HepG2 (cell line): ENCODE measurements around the gene TEX19. TPM values are rescaled to one million over a fixed set of nuclear protein-coding genes. Genes with fewer than 3 reads are reported as not detected.

ENCODE experiments used
- ATM ChIP-seq: fragments of 450-650 bp; IDR thresholded peaks from 2 replicates; pipeline ENCODE4 v1.7.1; 2017; ENCODE audit warnings: mild to moderate bottlenecking, borderline replicate concordance
- CREB1 ChIP-seq, 2 experiments: fragments of 450-650 bp in 1 of 2; IDR thresholded peaks; 2 replicates each; pipeline ENCODE4 v1.6.1; 2016 to 2017; ENCODE audit warnings: control low read depth in 1 of 2, mild to moderate bottlenecking in 1 of 2, missing compliant biosample characterization in 1 of 2, missing genetic modification characterization in 1 of 2
- EP300 ChIP-seq, 3 experiments: sonication (generic) in 1 of 3; formaldehyde crosslinking in 1 of 3; IDR thresholded peaks; 2 replicates each; pipeline versions ENCODE4 v1.5.1 to v1.6.1; 2011 to 2020; ENCODE audit warnings: low read depth in 2 of 3, low read length in 2 of 3, borderline replicate concordance in 1 of 3, improper control_type of control experiment in 1 of 3, mild to moderate bottlenecking in 1 of 3, missing genetic modification reagents in 1 of 3, moderate library complexity in 1 of 3
- ISX ChIP-seq: sonication (generic); formaldehyde crosslinking; conservative IDR thresholded peaks from 2 replicates; pipeline ENCODE4 v1.5.0; 2020; ENCODE audit warnings: missing genetic modification reagents
- MIER3 ChIP-seq: IDR thresholded peaks from 2 replicates; pipeline ENCODE4 v1.6.1; 2016; ENCODE audit warnings: missing compliant biosample characterization, borderline replicate concordance
- PHF21A ChIP-seq: sonication (generic); formaldehyde crosslinking; IDR thresholded peaks from 2 replicates; pipeline ENCODE4 v1.5.0; 2020; ENCODE audit warnings: mild to moderate bottlenecking, missing genetic modification reagents
- SMAD3 ChIP-seq: sonication (generic); formaldehyde crosslinking; IDR thresholded peaks from 2 replicates; pipeline ENCODE4 v1.4.0; 2020; ENCODE audit warnings: missing genetic modification reagents
- TEAD3 ChIP-seq: optimal IDR thresholded peaks from 2 replicates; pipeline ENCODE3; 2016; ENCODE audit warnings: borderline replicate concordance
- ZFX ChIP-seq: sonication (generic); formaldehyde crosslinking; IDR thresholded peaks from 2 replicates; pipeline ENCODE4 v1.4.0; 2020; ENCODE audit warnings: mild to moderate bottlenecking, low read depth, missing genetic modification reagents, moderate library complexity
- ZNF121 ChIP-seq: sonication (generic); formaldehyde crosslinking; IDR thresholded peaks from 2 replicates; pipeline ENCODE4 v1.5.0; 2020; ENCODE audit warnings: mild to moderate bottlenecking, missing genetic modification reagents
- ZNF260 ChIP-seq: sonication (generic); formaldehyde crosslinking; IDR thresholded peaks from 2 replicates; pipeline ENCODE4 v1.4.0; 2020; ENCODE audit warnings: missing genetic modification reagents, low read depth, mild to moderate bottlenecking, borderline replicate concordance
- ZNF343 ChIP-seq: sonication (generic); formaldehyde crosslinking; IDR thresholded peaks from 2 replicates; pipeline ENCODE4 v1.4.0; 2020; ENCODE audit warnings: mild to moderate bottlenecking, missing genetic modification reagents
- ZNF432 ChIP-seq: sonication (generic); formaldehyde crosslinking; IDR thresholded peaks from 2 replicates; pipeline ENCODE4 v1.5.0; 2020; ENCODE audit warnings: missing genetic modification reagents, mild to moderate bottlenecking, borderline replicate concordance
- ZNF530 ChIP-seq: sonication (generic); formaldehyde crosslinking; IDR thresholded peaks from 2 replicates; pipeline ENCODE4 v1.5.0; 2020; ENCODE audit warnings: low read depth, mild to moderate bottlenecking, missing genetic modification reagents
- ZNF629 ChIP-seq: sonication (generic); formaldehyde crosslinking; conservative IDR thresholded peaks from 2 replicates; pipeline ENCODE4 v1.5.0; 2020; ENCODE audit warnings: missing genetic modification reagents
- polyA plus RNA-seq, 8 experiments: library from polyadenylated mRNA; depleted of rRNA in 3 of 8; stranded (reverse) in 7 of 8; unstranded in 1 of 8; fragments of >200 nt; fragmentation: Illumina TruSeq in 4 of 8; extraction: Trizol in 4 of 8; gene quantifications; 2 replicates each; pipeline versions ENCODE4 v1.2.1 to v1.2.3, GENCODE V29; 2011 to 2016; ENCODE audit warnings: low read depth in 4 of 8, missing spikeins in 1 of 8, mixed read lengths in 1 of 8; ENCODE audit not compliant: insufficient read depth in 1 of 8
- total RNA-seq, 5 experiments: library from RNA; depleted of rRNA; stranded (reverse); fragments of >200 nt; fragmentation: Illumina TruSeq; extraction: Trizol; gene quantifications; 2 replicates each; pipeline ENCODE4 v1.2.3, GENCODE V29; 2016; ENCODE audit warnings: low read depth in 1 of 5
- TF ChIP-seq, protein P1 (sequence below): IDR thresholded peaks from 2 replicates; pipeline ENCODE4 v1.6.1; 2016; ENCODE audit warnings: low read depth, missing genetic modification reagents, missing compliant biosample characterization
- TF ChIP-seq, protein P2 (sequence below): sonication (generic); formaldehyde crosslinking; IDR thresholded peaks from 2 replicates; pipeline ENCODE4 v1.8.1; 2023; ENCODE audit warnings: mild to moderate bottlenecking, missing genetic modification reagents, borderline replicate concordance
- TF ChIP-seq, protein P3 (sequence below): sonication (generic); formaldehyde crosslinking; IDR thresholded peaks from 2 replicates; pipeline ENCODE4 v1.8.0; 2022; ENCODE audit warnings: missing genetic modification reagents, mild to moderate bottlenecking, borderline replicate concordance
- TF ChIP-seq, protein P4 (sequence below): IDR thresholded peaks from 2 replicates; pipeline ENCODE4 v1.6.1; 2018; ENCODE audit warnings: missing genetic modification reagents, mild to moderate bottlenecking, missing compliant biosample characterization
- TF ChIP-seq, protein P5 (sequence below): IDR thresholded peaks from 2 replicates; pipeline ENCODE4 v1.6.1; 2012; ENCODE audit warnings: inconsistent platforms

The TEX19 gene
- total and polyA plus RNA-seq, 2 of the 13 experiments (the other 11 are each of a cell fraction or from before 2014, with no cell fraction given): 1.3 to 6.0 TPM

DNA sequence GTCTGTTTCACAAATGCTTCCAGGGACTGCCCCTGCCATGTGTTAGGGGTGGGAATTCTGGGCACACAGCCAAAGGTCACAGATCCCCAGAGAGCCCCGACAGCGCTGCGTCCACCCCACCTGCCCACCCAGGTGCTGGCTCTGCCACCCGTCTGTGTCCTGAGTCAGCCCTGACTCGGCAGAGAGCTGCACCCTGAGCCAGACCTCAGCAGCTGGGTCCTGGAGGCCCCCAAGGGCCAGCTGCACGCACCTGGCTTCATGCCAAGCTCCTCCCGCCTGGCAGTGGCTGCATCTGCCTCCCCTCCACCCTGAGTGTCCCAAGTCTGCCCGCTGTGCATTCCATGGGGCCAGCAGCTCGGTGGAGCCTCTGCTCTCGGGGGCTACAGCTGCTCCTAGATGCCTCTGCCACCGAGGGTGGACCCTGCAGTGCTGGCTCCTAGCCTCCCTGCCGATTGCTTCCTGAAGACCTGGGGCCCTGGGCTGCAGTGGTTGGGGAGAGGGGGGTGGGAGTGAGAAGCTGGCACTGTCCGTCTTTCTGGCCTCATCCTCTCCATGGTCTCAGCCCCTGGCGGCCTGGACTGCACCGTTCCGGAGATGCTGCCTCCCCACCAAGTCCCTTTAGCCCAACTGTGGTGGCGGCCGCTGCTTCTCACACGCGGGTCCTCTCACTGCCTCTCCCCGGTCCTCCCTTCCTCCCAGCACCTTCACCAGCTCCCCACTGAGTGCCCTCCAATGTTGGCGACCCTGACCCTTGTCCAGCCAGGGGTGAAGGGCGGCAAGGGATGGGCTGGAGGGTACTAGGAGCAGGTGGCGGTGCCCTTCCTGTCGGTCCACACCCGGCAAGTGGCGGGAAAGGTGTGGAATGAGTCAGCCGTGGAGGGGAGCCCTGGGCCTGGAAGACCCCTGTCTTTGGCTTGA is 28.5 kb upstream of the TEX19 start (continued):
- TF ChIP-seq, protein P1, sequence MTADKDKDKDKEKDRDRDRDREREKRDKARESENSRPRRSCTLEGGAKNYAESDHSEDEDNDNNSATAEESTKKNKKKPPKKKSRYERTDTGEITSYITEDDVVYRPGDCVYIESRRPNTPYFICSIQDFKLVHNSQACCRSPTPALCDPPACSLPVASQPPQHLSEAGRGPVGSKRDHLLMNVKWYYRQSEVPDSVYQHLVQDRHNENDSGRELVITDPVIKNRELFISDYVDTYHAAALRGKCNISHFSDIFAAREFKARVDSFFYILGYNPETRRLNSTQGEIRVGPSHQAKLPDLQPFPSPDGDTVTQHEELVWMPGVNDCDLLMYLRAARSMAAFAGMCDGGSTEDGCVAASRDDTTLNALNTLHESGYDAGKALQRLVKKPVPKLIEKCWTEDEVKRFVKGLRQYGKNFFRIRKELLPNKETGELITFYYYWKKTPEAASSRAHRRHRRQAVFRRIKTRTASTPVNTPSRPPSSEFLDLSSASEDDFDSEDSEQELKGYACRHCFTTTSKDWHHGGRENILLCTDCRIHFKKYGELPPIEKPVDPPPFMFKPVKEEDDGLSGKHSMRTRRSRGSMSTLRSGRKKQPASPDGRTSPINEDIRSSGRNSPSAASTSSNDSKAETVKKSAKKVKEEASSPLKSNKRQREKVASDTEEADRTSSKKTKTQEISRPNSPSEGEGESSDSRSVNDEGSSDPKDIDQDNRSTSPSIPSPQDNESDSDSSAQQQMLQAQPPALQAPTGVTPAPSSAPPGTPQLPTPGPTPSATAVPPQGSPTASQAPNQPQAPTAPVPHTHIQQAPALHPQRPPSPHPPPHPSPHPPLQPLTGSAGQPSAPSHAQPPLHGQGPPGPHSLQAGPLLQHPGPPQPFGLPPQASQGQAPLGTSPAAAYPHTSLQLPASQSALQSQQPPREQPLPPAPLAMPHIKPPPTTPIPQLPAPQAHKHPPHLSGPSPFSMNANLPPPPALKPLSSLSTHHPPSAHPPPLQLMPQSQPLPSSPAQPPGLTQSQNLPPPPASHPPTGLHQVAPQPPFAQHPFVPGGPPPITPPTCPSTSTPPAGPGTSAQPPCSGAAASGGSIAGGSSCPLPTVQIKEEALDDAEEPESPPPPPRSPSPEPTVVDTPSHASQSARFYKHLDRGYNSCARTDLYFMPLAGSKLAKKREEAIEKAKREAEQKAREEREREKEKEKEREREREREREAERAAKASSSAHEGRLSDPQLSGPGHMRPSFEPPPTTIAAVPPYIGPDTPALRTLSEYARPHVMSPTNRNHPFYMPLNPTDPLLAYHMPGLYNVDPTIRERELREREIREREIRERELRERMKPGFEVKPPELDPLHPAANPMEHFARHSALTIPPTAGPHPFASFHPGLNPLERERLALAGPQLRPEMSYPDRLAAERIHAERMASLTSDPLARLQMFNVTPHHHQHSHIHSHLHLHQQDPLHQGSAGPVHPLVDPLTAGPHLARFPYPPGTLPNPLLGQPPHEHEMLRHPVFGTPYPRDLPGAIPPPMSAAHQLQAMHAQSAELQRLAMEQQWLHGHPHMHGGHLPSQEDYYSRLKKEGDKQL (CRISPR knock-in tag): peak; percentile 38; the same call in 1 of the 2 replicates
- TF ChIP-seq ZNF121 (peak; percentile 34; the same call in 1 of the 2 replicates), MIER3 (CRISPR knock-in tag) (peak; percentile 49; the same call in 1 of the 2 replicates), ZFX (CRISPR knock-in tag) (peak; percentile 54), EP300 (IDR thresholded peaks at IDR 0.05; ENCODE audit: low read depth in 2 of 2, low read length in 2 of 2) (peak in 1 of 2 experiments; percentile 73; a peak in 2 of 4 replicates), EP300 (CRISPR knock-in tag; IDR thresholded peaks at IDR 0.05; ENCODE audit: borderline replicate concordance) (no peak; the same call in 1 of the 2 replicates), ATM (no peak), ZNF629 (no peak; the same call in 1 of the 2 replicates), PHF21A (CRISPR knock-in tag) (peak; percentile 82), ZNF530 (CRISPR knock-in tag) (no peak), CREB1 (IDR thresholded peaks at IDR 0.05) (no peak), CREB1 (CRISPR knock-in tag; IDR thresholded peaks at IDR 0.05) (no peak), SMAD3 (no peak), ISX (CRISPR knock-in tag) (no peak), ZNF260 (CRISPR knock-in tag) (no peak), ZNF343 (CRISPR knock-in tag) (peak; percentile 93), TEAD3 (peak; percentile 93), ZNF432 (no peak)
- TF ChIP-seq, protein P2, sequence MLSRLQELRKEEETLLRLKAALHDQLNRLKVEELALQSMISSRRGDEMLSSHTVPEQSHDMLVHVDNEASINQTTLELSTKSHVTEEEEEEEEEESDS (CRISPR knock-in tag): peak; percentile 77; the same call in 1 of the 2 replicates
- TF ChIP-seq, protein P3, sequence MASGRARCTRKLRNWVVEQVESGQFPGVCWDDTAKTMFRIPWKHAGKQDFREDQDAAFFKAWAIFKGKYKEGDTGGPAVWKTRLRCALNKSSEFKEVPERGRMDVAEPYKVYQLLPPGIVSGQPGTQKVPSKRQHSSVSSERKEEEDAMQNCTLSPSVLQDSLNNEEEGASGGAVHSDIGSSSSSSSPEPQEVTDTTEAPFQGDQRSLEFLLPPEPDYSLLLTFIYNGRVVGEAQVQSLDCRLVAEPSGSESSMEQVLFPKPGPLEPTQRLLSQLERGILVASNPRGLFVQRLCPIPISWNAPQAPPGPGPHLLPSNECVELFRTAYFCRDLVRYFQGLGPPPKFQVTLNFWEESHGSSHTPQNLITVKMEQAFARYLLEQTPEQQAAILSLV (CRISPR knock-in tag): peak; percentile 61
- TF ChIP-seq, protein P4, sequence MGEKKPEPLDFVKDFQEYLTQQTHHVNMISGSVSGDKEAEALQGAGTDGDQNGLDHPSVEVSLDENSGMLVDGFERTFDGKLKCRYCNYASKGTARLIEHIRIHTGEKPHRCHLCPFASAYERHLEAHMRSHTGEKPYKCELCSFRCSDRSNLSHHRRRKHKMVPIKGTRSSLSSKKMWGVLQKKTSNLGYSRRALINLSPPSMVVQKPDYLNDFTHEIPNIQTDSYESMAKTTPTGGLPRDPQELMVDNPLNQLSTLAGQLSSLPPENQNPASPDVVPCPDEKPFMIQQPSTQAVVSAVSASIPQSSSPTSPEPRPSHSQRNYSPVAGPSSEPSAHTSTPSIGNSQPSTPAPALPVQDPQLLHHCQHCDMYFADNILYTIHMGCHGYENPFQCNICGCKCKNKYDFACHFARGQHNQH (CRISPR knock-in tag): peak; percentile 67; the same call in 1 of the 2 replicates
- TF ChIP-seq, protein P5, sequence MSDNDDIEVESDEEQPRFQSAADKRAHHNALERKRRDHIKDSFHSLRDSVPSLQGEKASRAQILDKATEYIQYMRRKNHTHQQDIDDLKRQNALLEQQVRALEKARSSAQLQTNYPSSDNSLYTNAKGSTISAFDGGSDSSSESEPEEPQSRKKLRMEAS: peak; percentile 37; the same call in 1 of the 2 replicates
